Left lung (tissue), 10 donors: ENCODE data around the gene SNF8. TPM values are rescaled to one million over a fixed set of nuclear protein-coding genes. Genes with fewer than 3 reads are reported as not detected.

ENCODE experiments used
- ATAC-seq: fragments of 200-7000 bp; cut with Tn5 transposase; one replicate; pipeline ENCODE4 v1.9.1; 2020; ENCODE audit warnings: moderate library complexity
- DNase-seq, 4 donors: peaks; one replicate each; pipeline ENCODE4 v3.0.0-alpha.2; 2013 to 2020
- H3K27ac ChIP-seq, 2 donors: fragments of 200-600 bp; sonication (generic) in 1 of 2; one replicate each; pipeline versions ENCODE4 v1.5.0 to v1.8.0; 2020 to 2021
- H3K27me3 ChIP-seq, 2 donors: fragments of 200-600 bp; sonication (generic) in 1 of 2; one replicate each; pipeline versions ENCODE4 v1.5.0 to v1.8.0; 2020 to 2021
- H3K36me3 ChIP-seq, 2 donors: fragments of 200-600 bp; sonication (generic) in 1 of 2; one replicate each; pipeline versions ENCODE4 v1.5.0 to v1.8.0; 2020 to 2021
- H3K4me1 ChIP-seq, 2 donors: fragments of 200-600 bp; one replicate each; pipeline ENCODE4 v1.8.0; 2021
- H3K4me3 ChIP-seq, 2 donors: fragments of 200-600 bp; sonication (generic) in 1 of 2; one replicate each; pipeline versions ENCODE4 v1.5.0 to v1.8.0; 2020 to 2021; ENCODE audit warnings: mild to moderate bottlenecking in 1 of 2
- H3K9me3 ChIP-seq, 2 donors: fragments of 200-600 bp; sonication (generic) in 1 of 2; one replicate each; pipeline versions ENCODE4 v1.5.0 to v1.8.0; 2020 to 2021
- intact Hi-C, 2 donors: fragments of 100-400 bp; cut with DNase I; formaldehyde crosslinking; loops; one replicate each; pipeline versions ENCODE4 v1.11.2 to v1.14.2; 2022
- polyA plus RNA-seq, 6 donors: library from polyadenylated mRNA; unstranded; fragments of 120-200 nt; gene quantifications; one replicate each; pipeline ENCODE4 v1.2.1, GENCODE V29; 2013; ENCODE audit not compliant: insufficient read length in 6 of 6
- total RNA-seq, 2 donors: library from RNA; stranded (reverse); fragmentation: NEBNext Ultra II Directional; extraction: Animal tissue kit (Norgen Biotek cat#: 25700); gene quantifications; one replicate each; pipeline ENCODE4 v1.2.1, GENCODE V29; 2021
- TF ChIP-seq, protein P1 (sequence below), 2 donors: fragments of 200-600 bp; sonication (generic) in 1 of 2; IDR thresholded peaks; one replicate each; pipeline versions ENCODE4 v1.5.0 to v1.8.0; 2021; ENCODE audit warnings: antibody characterized with exemption in 2 of 2
- donor health status: DM: no; HTN: yes; CAD: no.
- donor health status: DM: no; HTN: no; CAD: no.

SNF8 gene
- total and polyA plus RNA-seq, 8 donors, result 80.7 to 109 (median 89.2) TPM

DNA sequence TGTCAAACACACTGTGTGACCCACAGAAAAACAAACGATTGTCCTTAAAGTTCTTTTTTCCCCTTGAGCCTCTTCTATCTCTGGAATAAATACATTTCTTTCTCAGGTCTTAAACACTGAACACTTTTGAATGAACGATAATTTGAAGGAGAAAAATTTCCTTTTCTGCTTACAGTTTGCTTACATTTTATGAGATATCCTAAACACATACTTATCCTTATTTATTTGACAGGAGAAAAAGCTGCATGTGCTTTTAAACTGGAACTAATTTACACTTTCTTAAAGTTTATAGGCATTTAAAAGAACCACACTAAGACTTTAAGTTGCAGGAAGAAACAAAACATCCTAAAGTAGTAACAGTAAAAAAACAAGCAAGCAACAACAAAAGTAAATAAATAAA, 47.8 kb upstream of the SNF8 start:
- ATAC-seq (no peak), DNase-seq (no peak)
- H3K27me3 ChIP-seq, result peaks cover 82 to 100% of the 10 kb centered on the region in 2 donors

DNA sequence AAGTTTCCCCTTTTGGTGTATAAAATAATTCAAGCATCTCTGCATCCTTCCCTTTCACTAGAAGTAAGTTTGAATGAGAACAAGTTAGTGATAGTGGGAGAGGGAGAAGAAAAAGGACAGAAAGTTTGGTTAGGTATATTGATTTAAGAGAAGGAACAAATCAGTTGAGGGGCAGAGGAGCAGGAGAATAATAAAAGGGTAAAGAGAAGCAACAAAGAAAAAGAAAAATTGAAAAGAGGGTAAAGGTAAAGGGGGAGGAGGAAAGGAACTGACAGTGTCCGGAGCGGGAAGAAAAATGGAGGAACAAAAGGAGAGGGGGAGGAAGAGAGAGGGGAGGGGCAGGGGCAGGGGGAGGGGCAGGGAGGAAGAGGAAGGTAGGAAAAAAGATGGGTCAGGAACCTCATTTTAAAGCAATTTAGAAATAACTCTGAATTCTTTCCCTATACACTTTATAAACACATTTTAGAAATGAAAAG, 46.3 kb upstream of the SNF8 start:
- intact Hi-C loops, result loop anchor here in 1 of 2 donors (10.0 kb wide), 1 partner anchor 276 kb away; no protein-coding TSS in a partner anchor
- Histone ChIP-seq H3K36me3 (no peaks in the 10 kb centered on the region), H3K4me3 (no peak overlapping the region), H3K9me3 (no peaks in the 10 kb centered on the region), H3K27ac (no peak overlapping the region), H3K27me3 (peaks cover 66 to 100% of the 10 kb centered on the region in 2 donors), H3K4me1 (peaks cover 0 to 4% of the 10 kb centered on the region in 2 donors)
- ATAC-seq, result no peak
- TF ChIP-seq, protein P1, sequence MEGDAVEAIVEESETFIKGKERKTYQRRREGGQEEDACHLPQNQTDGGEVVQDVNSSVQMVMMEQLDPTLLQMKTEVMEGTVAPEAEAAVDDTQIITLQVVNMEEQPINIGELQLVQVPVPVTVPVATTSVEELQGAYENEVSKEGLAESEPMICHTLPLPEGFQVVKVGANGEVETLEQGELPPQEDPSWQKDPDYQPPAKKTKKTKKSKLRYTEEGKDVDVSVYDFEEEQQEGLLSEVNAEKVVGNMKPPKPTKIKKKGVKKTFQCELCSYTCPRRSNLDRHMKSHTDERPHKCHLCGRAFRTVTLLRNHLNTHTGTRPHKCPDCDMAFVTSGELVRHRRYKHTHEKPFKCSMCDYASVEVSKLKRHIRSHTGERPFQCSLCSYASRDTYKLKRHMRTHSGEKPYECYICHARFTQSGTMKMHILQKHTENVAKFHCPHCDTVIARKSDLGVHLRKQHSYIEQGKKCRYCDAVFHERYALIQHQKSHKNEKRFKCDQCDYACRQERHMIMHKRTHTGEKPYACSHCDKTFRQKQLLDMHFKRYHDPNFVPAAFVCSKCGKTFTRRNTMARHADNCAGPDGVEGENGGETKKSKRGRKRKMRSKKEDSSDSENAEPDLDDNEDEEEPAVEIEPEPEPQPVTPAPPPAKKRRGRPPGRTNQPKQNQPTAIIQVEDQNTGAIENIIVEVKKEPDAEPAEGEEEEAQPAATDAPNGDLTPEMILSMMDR (IDR thresholded peaks at IDR 0.05), result no peak
- no peak for DNase-seq

More for the DNA sequence above, 47.8 kb upstream of the SNF8 start:
- TF ChIP-seq, protein P1 (IDR thresholded peaks at IDR 0.05), result no peak
- no peaks in the 10 kb centered on the region for H3K9me3 ChIP-seq
- no peaks in the 10 kb centered on the region for H3K36me3 ChIP-seq
- peaks cover 0 to 19% of the 10 kb centered on the region in 2 donors for H3K4me1 ChIP-seq
- intact Hi-C loops, result loop anchor here in 1 of 2 donors (10.0 kb wide), 1 partner anchor 278 kb away; no protein-coding TSS in a partner anchor
- H3K27ac ChIP-seq, result no peak overlapping the region
- H3K4me3 ChIP-seq, result no peak overlapping the region

DNA sequence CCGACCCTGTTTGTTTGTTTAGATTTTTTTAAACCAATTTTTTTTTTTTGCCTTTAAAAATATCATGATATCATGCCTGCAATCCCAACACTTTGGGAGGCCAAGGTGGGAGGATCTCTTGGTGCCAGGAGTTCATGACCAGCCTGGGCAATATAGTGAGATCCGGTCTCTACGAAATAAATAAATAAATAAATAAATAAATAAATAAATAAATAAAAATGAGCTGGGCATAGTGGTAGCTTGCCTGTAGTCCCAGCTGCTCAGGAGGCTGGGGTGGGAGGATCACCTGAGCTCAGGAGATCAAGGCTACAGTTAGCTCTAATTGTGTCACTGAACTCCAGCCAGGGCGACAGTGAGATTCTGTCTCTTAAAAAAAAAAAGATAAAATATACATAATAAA, 44.5 kb upstream of the SNF8 start:
- ATAC-seq, result no peak
- TF ChIP-seq, protein P1 (IDR thresholded peaks at IDR 0.05), result no peak
- DNase-seq, result no peak
- peaks cover 50 to 100% of the 10 kb centered on the region in 2 donors for H3K27me3 ChIP-seq
- H3K4me3 ChIP-seq, result no peak overlapping the region
- no peaks in the 10 kb centered on the region for H3K9me3 ChIP-seq
- intact Hi-C loops, result no loop called here
- no peaks in the 10 kb centered on the region for H3K4me1 ChIP-seq
- H3K36me3 ChIP-seq, result no peaks in the 10 kb centered on the region
- H3K27ac ChIP-seq, result no peak overlapping the region

GRCh38 chr17:48985436-48986245, 41.0 kb upstream of the SNF8 start:
- peaks cover 0 to 9% of the 10 kb centered on the region in 2 donors for H3K9me3 ChIP-seq
- ATAC-seq (no peak), DNase-seq (no peak)
- no peaks in the 10 kb centered on the region for H3K36me3 ChIP-seq
- intact Hi-C loops, result no loop called here
- peaks cover 19 to 93% of the 10 kb centered on the region in 2 donors for H3K27me3 ChIP-seq
- no peak overlapping the region for H3K4me3 ChIP-seq
- H3K27ac ChIP-seq, result no peak overlapping the region
- TF ChIP-seq, protein P1 (IDR thresholded peaks at IDR 0.05), result no peak
- H3K4me1 ChIP-seq, result no peaks in the 10 kb centered on the region

GRCh38 chr17:48981927-48982539, 37.4 kb upstream of the SNF8 start:
- no peaks in the 10 kb centered on the region for H3K36me3 ChIP-seq
- TF ChIP-seq, protein P1 (IDR thresholded peaks at IDR 0.05), result no peak

More at GRCh38 chr17:48981927-48982539, 37.4 kb upstream of the SNF8 start:
- H3K27me3 ChIP-seq, result peaks cover 5 to 67% of the 10 kb centered on the region in 2 donors
- no peak overlapping the region for H3K4me3 ChIP-seq
- intact Hi-C loops, result no loop called here
- DNase-seq (no peak), ATAC-seq (no peak)
- no peak overlapping the region for H3K27ac ChIP-seq
- H3K4me1 ChIP-seq, result no peaks in the 10 kb centered on the region
- H3K9me3 ChIP-seq, result peaks cover 0 to 10% of the 10 kb centered on the region in 2 donors
